Cardiac fibroblast (primary cell): ENCODE results near the gene TMEM181.

Experiments used
- DNase-seq, 2 donors: peaks; one replicate each; pipeline versions ENCODE4 v3.0.0 to v3.0.0-alpha.2; 2010; ENCODE audit warnings: low read depth in 2 of 2
- H3K4me3 ChIP-seq, 2 donors: replicated peaks in 1 of 2; 1 replicate in 1 of 2; 2 replicates in 1 of 2; pipeline ENCODE4 v1.5.1; 2011; ENCODE audit warnings: low read depth in 2 of 2, low read length in 2 of 2, mild to moderate bottlenecking in 2 of 2, moderate library complexity in 1 of 2
- TF ChIP-seq, protein P1 (sequence below): IDR thresholded peaks from one replicate; pipeline ENCODE4 v1.5.1; 2011; ENCODE audit warnings: low read depth, mild to moderate bottlenecking, low read length, inconsistent platforms

The TMEM181 gene

GRCh38 chr6:158570681-158570962, 10.7 kb downstream of the TMEM181 start:
- no peak for DNase-seq
- no peak overlapping the region for H3K4me3 ChIP-seq
- TF ChIP-seq, protein P1, sequence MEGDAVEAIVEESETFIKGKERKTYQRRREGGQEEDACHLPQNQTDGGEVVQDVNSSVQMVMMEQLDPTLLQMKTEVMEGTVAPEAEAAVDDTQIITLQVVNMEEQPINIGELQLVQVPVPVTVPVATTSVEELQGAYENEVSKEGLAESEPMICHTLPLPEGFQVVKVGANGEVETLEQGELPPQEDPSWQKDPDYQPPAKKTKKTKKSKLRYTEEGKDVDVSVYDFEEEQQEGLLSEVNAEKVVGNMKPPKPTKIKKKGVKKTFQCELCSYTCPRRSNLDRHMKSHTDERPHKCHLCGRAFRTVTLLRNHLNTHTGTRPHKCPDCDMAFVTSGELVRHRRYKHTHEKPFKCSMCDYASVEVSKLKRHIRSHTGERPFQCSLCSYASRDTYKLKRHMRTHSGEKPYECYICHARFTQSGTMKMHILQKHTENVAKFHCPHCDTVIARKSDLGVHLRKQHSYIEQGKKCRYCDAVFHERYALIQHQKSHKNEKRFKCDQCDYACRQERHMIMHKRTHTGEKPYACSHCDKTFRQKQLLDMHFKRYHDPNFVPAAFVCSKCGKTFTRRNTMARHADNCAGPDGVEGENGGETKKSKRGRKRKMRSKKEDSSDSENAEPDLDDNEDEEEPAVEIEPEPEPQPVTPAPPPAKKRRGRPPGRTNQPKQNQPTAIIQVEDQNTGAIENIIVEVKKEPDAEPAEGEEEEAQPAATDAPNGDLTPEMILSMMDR, result no peak

- TF ChIP-seq, protein P1, result no peak
- peak in 1 of 2 donors; percentile 5 for DNase-seq
- H3K4me3 ChIP-seq, result no peak overlapping the region
Observed at GRCh38 chr6:158571826-158572652, 12.1 kb downstream of the TMEM181 start.

DNA sequence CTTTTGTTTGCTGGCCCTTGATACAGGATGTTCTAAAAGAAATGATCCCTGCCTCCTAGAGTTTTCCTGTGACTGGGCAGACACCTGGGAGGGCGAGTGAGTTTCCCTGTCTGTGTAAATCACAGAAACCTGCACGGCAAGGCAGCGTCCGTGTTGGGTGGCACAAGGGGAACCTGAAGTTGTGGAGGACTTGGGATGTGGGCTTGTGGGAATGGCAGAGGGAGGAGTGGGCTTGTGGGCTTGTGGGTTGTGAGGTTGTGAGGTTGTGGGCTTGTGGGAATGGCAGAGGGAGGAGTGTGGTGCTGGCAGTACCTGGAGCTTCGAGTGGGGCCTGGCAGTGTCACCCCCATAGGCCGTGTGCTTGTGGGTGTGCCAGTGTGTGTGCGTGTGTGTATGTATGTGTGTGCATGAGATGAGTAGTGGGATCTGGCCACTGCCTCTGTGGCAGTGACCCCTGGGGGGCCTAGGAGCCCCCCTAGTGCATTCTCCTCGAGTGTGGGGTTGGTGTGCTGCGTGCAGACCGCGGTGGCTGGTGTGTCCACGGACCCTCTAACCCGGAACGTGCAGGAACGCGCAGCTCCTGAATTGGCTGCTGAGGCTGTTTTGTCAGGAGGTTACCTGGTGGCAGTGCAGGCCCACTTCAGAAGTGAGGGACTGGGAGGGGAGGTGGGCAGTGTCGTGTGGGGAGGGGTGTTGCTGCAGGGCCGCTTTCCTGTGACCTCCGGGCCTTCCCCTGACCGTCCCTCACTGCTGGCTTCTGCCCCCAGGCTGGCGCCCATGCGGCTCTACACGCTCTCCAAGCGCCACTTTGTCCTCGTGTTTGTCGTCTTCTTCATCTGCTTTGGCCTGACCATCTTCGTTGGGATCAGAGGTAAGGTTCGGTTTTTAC, 13.0 kb downstream of the TMEM181 start:
- DNase-seq, result no peak
- H3K4me3 ChIP-seq, result no peak overlapping the region
- TF ChIP-seq, protein P1, result no peak

DNA sequence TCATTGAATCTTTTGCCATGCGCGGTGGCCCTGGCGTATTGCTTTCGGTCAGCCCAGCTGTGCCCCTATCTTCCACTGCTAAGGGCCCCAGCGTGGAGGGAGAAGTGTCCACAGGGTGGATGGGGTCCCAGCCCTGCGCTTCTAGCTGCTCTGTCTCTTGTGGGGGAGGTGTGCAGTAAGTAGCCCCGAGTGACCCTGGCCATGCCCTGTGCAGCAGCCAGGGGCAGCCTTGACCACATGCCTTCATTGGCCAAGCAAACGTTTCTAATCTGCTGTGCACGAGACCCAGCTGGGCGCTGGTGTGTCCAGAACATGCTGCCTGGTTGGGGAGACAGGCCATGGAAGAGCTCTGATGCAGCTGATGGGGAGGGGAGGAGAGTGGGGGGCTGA, 13.6 kb downstream of the TMEM181 start:
- DNase-seq, result no peak
- H3K4me3 ChIP-seq, result no peak overlapping the region
- TF ChIP-seq, protein P1, result no peak

DNA sequence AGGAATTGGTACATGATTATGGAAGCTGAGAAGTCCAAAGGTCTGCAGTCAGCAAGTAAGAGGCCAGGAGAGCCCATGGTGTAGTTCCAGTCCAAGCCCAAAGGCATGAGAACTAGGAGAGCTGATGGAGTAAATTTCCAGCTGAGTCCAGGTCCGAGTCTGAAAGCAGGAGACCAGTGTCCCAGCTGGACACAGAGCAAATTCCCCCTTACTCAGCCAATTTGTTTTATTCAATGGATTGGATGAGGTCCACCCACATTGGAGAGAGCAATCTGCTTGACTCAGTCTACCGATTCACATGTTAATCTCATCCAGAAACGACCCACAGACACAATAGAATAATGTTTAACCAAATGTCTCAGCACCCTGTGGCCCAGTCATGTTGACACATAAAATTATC, 14.9 kb downstream of the TMEM181 start:
- no peak overlapping the region for H3K4me3 ChIP-seq
- TF ChIP-seq, protein P1, result no peak
- no peak for DNase-seq

GRCh38 chr6:158575550-158575949, 15.7 kb downstream of the TMEM181 start:
- TF ChIP-seq, protein P1, result no peak
- peak in 1 of 2 donors; percentile 47 for DNase-seq
- H3K4me3 ChIP-seq, result no peak overlapping the region
